ENCODE data around the gene SLC6A15.

SLC6A15 gene

DNA sequence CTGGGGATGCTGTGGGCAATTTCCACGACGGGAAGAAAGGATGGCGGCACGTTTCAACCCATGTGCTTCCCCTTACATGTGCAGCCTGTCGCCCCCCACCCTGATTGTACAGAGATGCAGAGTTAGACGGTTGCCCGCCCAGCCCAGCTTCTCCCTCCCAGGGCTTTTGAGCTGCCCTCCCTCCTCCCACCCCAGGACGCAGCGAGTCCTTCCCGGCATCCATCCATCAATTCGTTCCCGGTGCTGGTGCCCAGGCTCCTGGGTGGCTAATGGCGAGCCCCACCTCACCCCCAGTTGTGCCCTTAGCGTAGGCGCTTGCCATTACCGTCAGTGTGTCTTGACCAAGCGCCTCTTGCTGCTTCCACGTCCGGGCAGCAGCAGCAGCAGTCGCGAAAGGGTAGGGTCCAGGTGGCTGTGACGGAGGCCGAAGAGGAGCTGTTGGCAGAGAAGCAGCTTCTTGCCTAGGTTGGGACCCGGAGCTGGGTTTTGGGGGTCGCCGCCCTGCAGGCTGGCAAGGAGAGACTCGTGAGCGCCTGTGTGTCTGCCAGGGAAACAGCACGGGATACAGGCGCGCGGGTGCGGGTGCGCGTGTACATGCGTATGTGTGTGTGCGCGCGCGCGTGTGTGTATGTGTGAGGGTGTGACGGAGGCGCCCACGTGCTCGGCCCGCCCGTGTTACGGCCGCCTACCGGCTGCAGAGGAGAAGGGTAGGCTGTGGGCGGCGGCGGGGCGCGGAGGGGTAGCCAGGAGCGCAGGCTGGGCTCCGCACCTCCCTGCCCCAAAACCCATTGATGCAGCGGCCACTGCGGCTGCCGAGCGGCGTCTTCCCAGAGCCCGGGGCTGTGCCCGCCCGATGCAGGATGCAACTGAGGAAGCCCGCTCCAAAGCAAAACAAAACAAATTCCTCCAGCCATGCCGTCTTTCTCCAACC is at the start of gene SLC6A15:
SLC6A15 (minus strand) TSS at position 602 of the 931 bp plus-strand sequence. CDS start 20,679 bp downstream, outside the sequence.
- peak; percentile 22 for DNase-seq

DNA sequence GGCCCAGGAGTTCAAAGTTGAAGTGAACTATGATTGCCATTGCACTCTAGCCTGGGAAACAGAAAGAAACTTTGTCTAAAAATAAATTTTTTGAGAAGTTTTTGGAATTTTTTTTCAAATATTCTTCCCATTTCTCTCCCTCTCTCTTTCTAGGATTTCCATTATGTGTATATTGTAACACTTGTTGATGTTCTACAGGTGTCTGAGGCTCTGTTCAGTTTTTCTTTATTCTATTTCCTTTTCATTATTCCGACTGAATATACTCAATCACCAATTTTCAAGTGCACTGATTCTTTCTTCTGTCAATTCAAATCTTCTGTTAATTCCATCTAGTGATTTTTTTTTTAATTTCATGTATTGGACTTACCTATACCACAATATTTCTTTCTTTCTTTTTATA is 48.3 kb upstream of the SLC6A15 start:
- DNase-seq, result no peak

- no peak for DNase-seq
Measured at GRCh38 chr12:84955298-84955697, 42.7 kb upstream of the SLC6A15 start.

DNA sequence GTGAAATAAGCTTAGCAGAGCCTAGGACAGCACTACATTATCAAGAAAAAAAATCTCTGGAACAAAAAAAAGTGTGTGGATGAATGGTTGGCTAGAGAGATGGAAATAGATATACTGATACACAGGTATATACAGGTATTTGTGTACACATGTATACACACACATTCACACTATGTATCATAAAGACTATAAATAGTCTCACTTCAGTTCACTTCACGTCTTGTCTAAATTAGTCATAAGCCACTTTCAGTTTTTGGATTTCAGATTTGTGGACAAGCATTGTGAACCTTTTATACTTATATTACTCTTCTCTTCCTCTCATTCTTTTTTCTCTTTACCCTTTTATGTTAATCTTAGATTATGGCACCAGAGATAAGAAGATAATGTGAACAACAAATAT is 41.8 kb upstream of the SLC6A15 start:
- DNase-seq, result no peak

DNA sequence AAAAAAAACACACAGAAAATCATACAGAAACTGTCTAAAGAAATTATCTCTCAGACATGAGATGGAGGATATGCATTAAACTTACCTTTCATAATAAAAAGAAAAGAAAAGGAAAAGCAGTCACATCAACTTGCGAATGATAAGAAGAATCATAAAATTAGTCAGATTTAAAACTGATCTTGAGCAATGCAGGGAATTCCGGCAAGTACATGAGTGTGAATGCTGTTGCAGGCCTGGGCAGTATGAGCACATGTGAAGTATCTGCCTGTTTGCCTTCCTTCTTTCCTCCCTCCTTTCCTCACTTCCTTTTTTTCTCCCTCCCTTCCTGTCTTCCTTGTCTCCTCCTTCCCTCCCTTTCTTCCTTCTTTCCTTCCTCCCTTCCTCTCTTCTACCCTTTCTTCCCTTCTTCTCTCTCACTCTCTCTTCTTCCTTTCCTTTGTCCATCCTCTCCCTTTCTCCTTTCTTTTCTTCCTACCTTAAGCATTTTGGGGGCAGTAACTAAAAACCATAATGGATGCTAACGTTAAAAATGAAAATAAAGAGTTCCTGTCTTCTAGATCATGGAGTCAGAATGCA is 38.5 kb upstream of the SLC6A15 start:
- no peak for DNase-seq

- no peak for DNase-seq
Measured at GRCh38 chr12:84946753-84947152, 34.2 kb upstream of the SLC6A15 start.

- DNase-seq, result no peak
Measured at GRCh38 chr12:84937415-84937814, 24.8 kb upstream of the SLC6A15 start.

DNA sequence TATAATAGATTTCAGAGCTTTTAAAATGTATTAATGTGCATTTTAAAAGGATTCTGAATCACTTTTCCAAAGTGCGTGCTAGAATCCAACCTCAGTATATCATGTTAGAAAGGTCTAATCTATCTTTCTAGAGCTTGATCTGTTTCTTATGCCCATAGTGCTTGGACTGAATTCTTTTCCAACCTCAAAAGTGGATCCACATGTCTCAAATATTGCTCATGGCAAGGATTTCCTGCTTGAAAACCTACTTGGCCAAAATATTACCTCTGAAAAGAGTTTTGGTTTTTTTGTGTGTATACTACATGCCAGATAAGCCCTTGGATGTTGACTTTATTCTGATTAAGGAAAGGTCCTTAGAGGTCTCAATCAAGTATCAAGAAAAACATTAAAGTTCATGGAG is 16.9 kb upstream of the SLC6A15 start:
- no peak for DNase-seq

GRCh38 chr12:84924981-84925380 is 12.4 kb upstream of the SLC6A15 start:
- DNase-seq, result no peak

DNA sequence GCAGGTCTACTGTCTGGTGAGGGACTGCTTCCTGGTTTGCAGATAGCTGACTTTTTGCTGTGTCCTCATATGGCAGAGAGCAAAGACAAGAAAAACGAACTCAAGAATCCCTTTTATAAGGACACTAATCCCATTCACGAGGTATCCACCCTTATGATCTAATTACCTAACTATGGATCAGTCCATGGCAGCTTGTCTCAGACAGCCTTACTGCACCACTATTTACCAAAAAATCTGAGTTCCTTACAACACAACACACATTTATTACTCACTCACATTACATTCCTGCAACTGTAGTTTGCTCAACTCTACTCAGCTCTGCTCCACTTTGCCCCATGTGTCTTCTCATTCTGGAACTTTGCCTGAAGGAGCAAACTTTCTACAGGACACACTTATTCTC is 10.1 kb upstream of the SLC6A15 start:
- DNase-seq, result no peak

GRCh38 chr12:84920331-84920730 is 7.7 kb upstream of the SLC6A15 start:
- DNase-seq, result no peak

GRCh38 chr12:84919271-84919670 is 6.7 kb upstream of the SLC6A15 start:
- no peak for DNase-seq

DNA sequence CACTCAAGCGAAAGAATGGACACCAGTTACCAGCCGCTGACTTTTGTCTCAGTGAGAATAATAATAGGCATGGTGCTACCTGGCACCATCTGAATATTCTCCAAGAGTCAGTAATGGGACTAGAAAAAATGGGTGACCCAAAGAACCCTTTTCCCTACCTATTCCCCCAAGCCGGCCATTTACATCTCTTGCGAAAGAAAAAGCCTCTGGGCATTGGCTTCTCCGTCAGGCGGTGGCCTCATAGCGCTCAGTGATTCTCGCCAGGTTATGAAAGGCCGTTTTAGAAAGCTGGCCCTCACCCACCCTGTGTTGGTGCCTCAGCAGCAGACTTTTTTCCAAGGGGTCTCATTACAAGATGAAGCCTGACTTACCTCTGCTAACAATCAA is 523 bp upstream of the SLC6A15 start:
- no peak for DNase-seq

DNA sequence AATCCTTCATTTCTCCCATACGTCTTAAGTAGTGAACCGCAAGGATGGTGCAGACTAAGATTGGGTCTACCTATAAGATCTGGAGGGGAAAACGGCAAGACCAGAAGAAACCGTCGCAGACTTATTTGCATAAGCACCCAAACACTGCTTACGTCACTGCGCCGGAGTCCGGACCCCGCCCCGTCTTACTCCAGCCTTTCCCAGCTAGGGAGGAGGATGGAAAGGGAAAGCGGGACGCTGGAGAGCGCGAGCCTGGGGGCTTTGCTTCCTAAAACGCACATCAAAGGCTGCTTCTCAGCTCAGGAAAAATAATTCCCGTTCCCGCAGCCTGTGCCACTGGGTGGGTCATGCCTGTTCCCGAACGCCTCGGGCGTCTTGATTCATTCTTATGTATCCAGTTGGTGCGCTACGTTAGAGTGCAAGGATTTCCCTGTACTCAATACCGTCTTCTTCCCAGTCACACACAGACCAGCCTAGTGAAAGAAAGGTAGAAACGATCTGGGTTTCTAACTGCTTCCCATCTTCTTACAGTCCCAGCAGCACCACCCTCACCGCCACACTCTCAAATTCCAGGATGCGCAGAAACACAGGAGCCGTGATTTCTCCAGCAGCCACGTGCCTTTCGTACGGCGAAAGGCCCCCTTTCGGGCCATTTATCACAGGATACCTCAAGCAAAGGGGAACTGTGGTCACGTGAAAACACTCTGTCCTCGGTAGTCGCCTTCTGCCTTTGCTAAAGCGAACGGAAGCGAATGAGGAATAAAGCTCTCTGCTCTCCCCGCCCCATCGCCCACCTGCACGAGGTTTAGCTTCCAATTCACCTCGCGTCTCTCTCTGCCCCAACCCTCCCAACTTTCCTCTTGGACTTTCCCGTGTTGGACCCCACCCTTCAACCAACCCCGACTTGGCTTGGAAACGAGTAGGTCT is 1.1 kb downstream of the SLC6A15 start:
- DNase-seq, result peak; percentile 16

- no peak for DNase-seq
Measured at GRCh38 chr12:84910549-84911241, 1.9 kb downstream of the SLC6A15 start.

DNA sequence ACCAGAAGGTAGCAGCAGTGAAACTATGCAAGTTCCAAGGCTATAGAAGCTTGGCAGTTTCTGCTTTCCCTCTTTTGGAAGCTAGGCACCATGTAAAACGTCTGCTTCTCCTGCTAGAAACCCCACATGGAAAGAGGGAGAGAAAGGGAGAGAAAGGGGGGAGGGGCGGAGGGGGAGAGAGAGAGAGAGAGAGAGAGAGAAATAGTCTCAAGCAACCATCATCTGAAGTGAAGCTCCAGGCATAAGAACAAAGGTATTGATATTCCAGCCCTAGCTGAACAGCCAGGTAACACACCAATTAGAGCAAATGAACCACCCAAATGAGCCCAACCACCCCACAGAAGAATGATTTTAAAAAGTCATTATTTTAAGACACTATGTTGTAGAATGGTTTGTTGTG is 8.5 kb downstream of the SLC6A15 start:
- DNase-seq, result no peak

- DNase-seq, result no peak
Measured at GRCh38 chr12:84891106-84891838, 21.3 kb downstream of the SLC6A15 start.

DNA sequence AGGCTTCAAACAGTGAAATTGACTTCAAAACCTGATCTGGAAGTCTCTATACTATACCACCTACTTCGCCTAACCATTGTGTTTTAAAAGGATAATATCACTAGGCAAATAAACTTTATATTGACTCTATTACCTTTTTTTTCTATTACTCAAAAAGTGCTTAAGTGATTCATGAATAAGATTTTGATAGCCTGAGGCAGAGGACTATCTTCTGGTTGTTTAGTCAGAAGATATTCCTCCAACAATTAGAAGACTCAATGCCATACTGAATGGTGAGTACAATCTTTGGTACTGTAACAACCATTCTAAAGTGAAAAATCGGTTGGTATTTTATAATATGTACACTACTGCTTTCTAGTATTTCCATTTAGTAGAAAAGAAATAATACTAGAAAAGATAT is 22.8 kb downstream of the SLC6A15 start:
- no peak for DNase-seq

GRCh38 chr12:84888861-84889260 is 23.7 kb downstream of the SLC6A15 start:
- no peak for DNase-seq

DNA sequence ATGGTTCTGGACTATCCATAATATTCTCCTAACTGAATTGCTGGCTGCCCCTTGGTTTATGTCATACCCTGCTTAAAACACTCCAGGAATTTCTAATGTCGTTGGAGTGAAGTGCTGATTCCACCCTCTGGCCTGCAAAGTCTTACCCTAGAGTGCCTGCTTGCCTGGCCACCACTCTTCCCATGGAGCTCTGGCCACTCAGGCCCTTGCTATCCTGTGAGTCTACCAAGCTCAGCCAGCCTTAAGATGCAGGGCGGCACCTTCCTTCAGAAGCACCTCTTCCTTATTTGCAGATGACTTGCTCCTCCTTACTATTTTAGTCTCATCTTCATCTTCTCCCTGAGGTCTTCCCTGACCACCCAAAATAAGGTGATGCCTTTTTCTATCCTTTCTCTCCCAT is 35.3 kb downstream of the SLC6A15 start:
- DNase-seq, result no peak

- no peak for DNase-seq
Measured at GRCh38 chr12:84875241-84875640, 37.4 kb downstream of the SLC6A15 start.

DNA sequence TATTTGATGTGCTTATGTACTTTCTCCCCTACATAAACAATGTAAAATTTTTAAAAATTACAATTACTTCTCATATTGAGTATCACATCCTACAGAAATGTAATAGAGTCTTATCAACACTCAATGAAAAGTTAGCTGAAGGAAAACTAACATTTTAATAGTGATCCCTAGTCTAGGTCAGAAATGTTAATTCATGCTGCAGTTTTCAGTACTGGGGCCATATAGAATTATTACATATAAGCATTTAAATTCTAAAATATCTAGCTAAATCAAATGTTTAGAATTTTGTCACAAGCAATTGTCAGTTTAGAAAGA is 37.8 kb downstream of the SLC6A15 start:
- no peak for DNase-seq

Measured in NCI-H1436 treated with DMSO at 0.1 percent for 48 hours (cell line).